ENCODE measurements around the gene CCDC12. TPM values are rescaled to one million over a fixed set of nuclear protein-coding genes. Genes with fewer than 3 reads are reported as not detected.

CCDC12 gene
- total and polyA plus RNA-seq, 2 of the 13 experiments (the other 11 are each of a cell fraction or from before 2014, with no cell fraction given): 30.1 to 49.5 TPM

- TF ChIP-seq ZHX2 (IDR thresholded peaks at IDR 0.05; ENCODE audit: low read depth): no peak
- no peak for TF ChIP-seq ZHX2 (CRISPR knock-in tag; IDR thresholded peaks at IDR 0.05; ENCODE audit: borderline replicate concordance)
- no peak for TF ChIP-seq MBNL3 (CRISPR knock-in tag; conservative IDR thresholded peaks at IDR 0.05)
- peak; percentile 94 for TF ChIP-seq NCOA2 (CRISPR knock-in tag; IDR thresholded peaks at IDR 0.05)
- TF ChIP-seq KDM5A (IDR thresholded peaks at IDR 0.05; ENCODE audit: borderline replicate concordance, low read length): no peak
- TF ChIP-seq ZNF33A (CRISPR knock-in tag; IDR thresholded peaks at IDR 0.05; ENCODE audit: borderline replicate concordance): 0 out of 2 replicates have a peak, but pooled peaks have one; percentile 89
- no peak for TF ChIP-seq SNRNP70 (IDR thresholded peaks at IDR 0.05; ENCODE audit: low read depth, low read length)
- peak; percentile 42; the same call in 1 of the 2 replicates for TF ChIP-seq ELF1 (CRISPR knock-in tag; IDR thresholded peaks at IDR 0.05)
- TF ChIP-seq MTA1 (CRISPR knock-in tag; IDR thresholded peaks at IDR 0.05; ENCODE audit: borderline replicate concordance): peak; percentile 56
- no peak for TF ChIP-seq PBX2 (CRISPR knock-in tag; IDR thresholded peaks at IDR 0.05)
- no peak for TF ChIP-seq PAF1 (CRISPR knock-in tag; IDR thresholded peaks at IDR 0.05)
- no peak for TF ChIP-seq XRCC5 (optimal IDR thresholded peaks at IDR 0.05; ENCODE audit: low read length)
- TF ChIP-seq CSRNP1 (CRISPR knock-in tag; IDR thresholded peaks at IDR 0.05): no peak
- TF ChIP-seq SP1 (IDR thresholded peaks at IDR 0.05): no peak
- no peak for TF ChIP-seq SP1 (CRISPR knock-in tag; IDR thresholded peaks at IDR 0.05)
- peak; percentile 53 for TF ChIP-seq ZFP91 (CRISPR knock-in tag; IDR thresholded peaks at IDR 0.05; ENCODE audit: borderline replicate concordance)
- 0 out of 2 replicates have a peak, but pooled peaks have one; percentile 26 for TF ChIP-seq PHF8 (CRISPR knock-in tag; IDR thresholded peaks at IDR 0.05)
- TF ChIP-seq ZNF607 (CRISPR knock-in tag; IDR thresholded peaks at IDR 0.05; ENCODE audit: borderline replicate concordance): no peak
These were observed 6.0 kb downstream of the CCDC12 start (continued) for GRCh38 chr3:46970391-46971091.
